GM15510 (cell line): ENCODE data around the gene RNF150.

Source experiments
- POLR2A ChIP-seq: IDR thresholded peaks from 3 replicates; pipeline ENCODE4 v1.6.1; 2011; ENCODE audit warnings: borderline replicate concordance; ENCODE audit not compliant: insufficient read length; ENCODE audit errors: extremely low read depth

Gene RNF150

GRCh38 chr4:140943486-140944198 lies 189.6 kb downstream of the RNF150 start:
- no peak for TF ChIP-seq POLR2A

DNA sequence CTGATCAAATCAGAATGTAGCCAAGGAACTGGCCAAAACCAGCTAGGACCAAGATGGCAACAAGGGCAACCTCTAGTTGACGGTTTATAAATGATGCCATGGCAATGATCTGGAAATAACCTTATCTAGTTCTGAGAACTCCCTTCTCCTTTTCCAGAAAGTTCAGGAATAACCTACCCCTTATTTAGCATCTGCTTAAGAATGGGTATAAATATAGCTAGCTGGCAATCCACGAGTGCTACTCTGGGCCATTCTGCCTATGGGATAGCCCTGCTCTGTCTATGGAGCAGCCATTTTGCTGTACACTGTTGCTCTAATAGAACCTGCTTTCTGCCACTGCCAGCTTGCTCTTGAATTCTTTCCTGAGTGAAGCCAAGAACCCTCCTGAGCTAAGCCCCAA lies 192.7 kb downstream of the RNF150 start:
- no peak for TF ChIP-seq POLR2A

DNA sequence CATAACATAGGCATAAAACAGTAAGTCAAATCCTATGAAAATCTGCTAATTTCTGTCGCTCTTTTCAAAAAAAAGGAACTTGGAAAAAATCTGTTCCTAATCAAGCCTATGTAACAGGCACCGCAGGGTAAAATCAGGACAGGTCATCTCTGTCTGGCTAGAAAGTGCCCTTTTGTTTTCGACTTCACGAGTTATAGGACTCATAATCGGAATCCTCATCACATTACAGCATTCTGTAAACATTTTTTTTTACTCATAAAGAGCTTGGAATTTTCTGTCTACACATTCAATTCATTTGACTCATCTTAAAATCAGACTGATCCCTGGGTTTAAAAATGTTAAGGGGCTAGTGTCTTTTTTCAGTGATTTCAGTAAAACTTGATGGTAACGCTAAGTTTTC lies 195.4 kb downstream of the RNF150 start:
- TF ChIP-seq POLR2A, result no peak

GRCh38 chr4:140935254-140935653 lies 198.0 kb downstream of the RNF150 start:
- TF ChIP-seq POLR2A, result no peak

DNA sequence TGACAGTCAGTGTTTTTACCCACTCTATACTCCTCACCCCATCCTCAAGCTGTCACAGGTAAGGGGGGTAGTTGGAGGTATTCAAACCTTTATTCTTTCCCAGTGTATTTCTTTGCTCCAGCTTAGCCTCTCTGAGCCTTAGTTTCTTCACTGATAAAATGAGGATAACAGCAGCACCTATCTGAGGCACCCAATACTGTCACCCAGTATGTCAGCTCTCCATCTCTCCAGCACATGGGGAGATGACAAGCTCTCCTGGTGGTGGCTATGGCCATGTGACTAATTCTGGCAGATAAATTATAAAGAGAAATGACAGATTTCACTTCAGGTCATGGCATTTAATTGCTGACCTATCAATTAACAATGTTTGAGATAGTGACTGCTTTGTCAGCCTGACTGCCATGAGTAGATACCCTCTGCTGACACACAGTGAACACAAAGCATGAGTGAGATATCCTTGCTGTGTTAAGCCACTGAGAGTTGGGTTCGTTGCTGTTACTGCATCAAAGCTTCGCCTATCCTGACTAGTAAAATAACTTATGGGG lies 200.7 kb downstream of the RNF150 start:
- TF ChIP-seq POLR2A, result no peak

GRCh38 chr4:140931911-140932310 lies 201.4 kb downstream of the RNF150 start:
- TF ChIP-seq POLR2A, result no peak

DNA sequence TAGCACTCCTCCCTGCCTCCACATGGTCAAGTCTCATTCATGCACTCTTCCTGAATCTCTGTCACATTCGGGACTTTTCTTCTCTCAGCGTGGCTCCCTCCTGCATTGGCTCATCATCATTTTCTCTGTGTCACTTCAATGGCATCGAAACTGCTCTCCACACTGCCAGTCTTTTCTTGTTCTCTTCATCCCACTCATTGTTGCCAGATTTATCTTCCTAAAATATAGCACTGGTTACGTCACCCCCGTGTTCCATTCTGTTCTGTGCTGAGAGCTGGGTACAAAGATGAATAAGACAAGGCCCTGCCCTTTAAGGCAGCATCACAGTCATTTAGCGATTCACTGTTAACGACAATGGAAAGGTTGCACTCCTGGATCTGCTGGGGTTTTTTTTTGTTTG lies 202.7 kb downstream of the RNF150 start:
- no peak for TF ChIP-seq POLR2A

- TF ChIP-seq POLR2A, result no peak
Measured at GRCh38 chr4:140930011-140930410, 203.3 kb downstream of the RNF150 start.

DNA sequence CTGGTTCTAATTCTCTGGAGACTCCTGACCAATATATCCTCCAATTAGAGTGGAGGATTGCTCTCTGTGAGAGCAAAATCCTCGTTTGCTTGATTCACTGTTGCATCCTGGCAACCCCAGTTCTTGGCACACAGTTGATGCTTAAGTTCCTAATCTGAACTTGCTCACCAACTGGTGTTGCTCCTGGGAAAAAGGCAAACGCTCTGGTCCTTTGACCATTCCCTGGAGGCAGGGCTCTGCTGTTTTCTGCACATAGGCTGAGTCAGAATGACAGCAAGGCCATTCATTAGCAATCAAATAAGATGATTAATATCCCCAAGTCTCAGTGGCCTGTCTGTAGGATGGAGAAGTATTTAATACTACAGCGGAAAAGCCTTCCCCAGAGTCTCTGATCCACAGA lies 204.4 kb downstream of the RNF150 start:
- no peak for TF ChIP-seq POLR2A

- TF ChIP-seq POLR2A, result no peak
Measured at GRCh38 chr4:140926672-140927071, 206.6 kb downstream of the RNF150 start.

- TF ChIP-seq POLR2A, result no peak
Measured at GRCh38 chr4:140925417-140925816, 207.9 kb downstream of the RNF150 start.

GRCh38 chr4:140924761-140925392 lies 208.4 kb downstream of the RNF150 start:
- no peak for TF ChIP-seq POLR2A

DNA sequence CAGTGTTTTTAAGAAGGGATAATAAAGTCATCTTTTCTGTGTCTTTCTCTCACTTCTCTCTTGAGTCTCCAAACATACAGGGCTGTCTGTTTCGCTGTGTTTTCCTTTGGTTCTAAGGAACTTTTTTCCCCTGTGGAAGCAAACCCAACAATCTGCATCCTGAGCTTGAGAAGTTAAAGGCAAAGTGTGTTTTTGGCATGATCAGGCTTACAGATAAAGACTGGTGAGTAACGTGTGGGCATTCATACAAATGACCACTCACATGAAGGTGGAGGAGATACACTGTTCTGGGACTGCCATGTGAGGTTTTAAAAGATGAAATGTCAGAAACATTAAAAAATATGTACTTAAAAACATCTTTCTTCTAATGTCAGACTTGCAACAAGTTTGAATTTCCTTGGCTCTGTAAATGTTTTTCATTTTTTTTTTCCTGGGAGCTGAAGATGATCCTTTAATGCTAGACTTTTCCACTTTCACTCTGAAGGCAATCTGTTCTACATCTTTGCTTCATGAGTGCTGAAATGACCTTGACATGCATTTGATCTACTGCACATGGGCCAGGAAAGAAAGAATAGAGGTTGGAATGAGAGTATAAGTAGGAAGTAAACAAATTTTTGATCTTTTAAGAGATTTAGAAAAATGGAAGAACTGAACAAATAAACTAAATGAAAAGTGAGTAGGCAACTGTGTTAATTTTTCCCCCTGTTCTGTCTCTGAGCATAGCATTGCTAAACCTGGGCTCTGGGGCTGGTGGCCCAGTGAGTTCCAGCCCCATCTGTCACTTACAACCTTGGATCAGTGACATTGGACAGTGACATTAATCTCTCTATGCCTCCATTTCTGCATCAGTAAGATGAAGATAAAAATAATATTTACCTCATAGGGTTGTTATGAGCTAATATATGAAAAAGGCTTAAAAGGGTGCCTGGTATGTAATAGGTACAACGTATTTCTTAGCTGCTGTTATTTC lies 226.0 kb downstream of the RNF150 start:
- TF ChIP-seq POLR2A, result no peak

GRCh38 chr4:140904904-140905303 lies 228.4 kb downstream of the RNF150 start:
- TF ChIP-seq POLR2A, result no peak
